ENCODE data around the gene USP34.

- TF ChIP-seq POLR2A (IDR thresholded peaks at IDR 0.05) (no peak), CTCF (IDR thresholded peaks at IDR 0.05) (no peak)
Measured at GRCh38 chr2:61249521-61250071, 221.3 kb downstream of the USP34 start.

Data from esophagus squamous epithelium (tissue), 4 donors.